ENCODE measurements around the gene CD44. TPM values are rescaled to one million over a fixed set of nuclear protein-coding genes. Genes with fewer than 3 reads are reported as not detected.

Gene CD44
- total RNA-seq, 4 donors from 2014 or later = 56.3 to 182 (median 114) TPM

DNA sequence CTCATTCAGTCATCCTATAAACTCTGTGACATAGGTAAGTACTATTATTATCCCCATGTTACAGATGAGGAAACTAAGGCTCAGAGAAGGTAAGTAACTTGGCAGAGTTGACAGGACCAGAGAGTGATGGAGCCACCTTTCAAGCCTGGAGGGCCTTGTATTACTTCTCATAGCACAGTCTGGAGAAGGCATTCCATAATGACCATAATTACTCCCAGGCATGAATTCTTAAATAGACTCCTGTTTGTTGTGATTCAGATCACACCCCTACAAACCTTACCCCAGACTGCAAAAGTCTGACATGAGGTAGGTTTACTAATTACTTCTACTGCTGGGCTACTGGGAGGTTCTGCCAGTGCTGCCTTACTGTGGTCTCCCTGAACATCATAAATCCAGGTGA lies 77.0 kb downstream of the CD44 start:
- TF ChIP-seq EP300 (IDR thresholded peaks at IDR 0.05; ENCODE audit: low read depth) (no peak), POLR2AphosphoS5 (IDR thresholded peaks at IDR 0.05) (no peak), POLR2A (IDR thresholded peaks at IDR 0.05) (no peak)
- H3K27ac ChIP-seq = no peak overlapping the region
- no peak overlapping the region for H3K4me3 ChIP-seq
- in situ Hi-C loops (cut with MboI; ENCODE audit: low pct_ligation_motif_present in 1 of 4, low pct_unique_long_range_greater_than_20kb in 1 of 4, low sequenced_read_pairs in 3 of 4) = no loop called here
- no peaks in the 10 kb centered on the region for H3K9me3 ChIP-seq
- peaks cover 0 to 13% (median 6%) of the 10 kb centered on the region in 4 donors for H3K36me3 ChIP-seq
- no peaks in the 10 kb centered on the region for H3K27me3 ChIP-seq
- H3K4me1 ChIP-seq = peaks cover 0 to 10% (median 0%) of the 10 kb centered on the region in 4 donors
- intact Hi-C loops (cut with DNase I; ENCODE audit: low total_unique reads) = no loop called here
- no peak for DNase-seq

GRCh38 chr11:35216962-35217678 lies 78.1 kb downstream of the CD44 start:
- no peaks in the 10 kb centered on the region for H3K9me3 ChIP-seq
- DNase-seq = no peak
- H3K36me3 ChIP-seq = peaks cover 0 to 15% (median 7%) of the 10 kb centered on the region in 4 donors
- TF ChIP-seq EP300 (IDR thresholded peaks at IDR 0.05; ENCODE audit: low read depth) = no peak
- no peak for TF ChIP-seq POLR2AphosphoS5 (IDR thresholded peaks at IDR 0.05)
- no peak for TF ChIP-seq POLR2A (IDR thresholded peaks at IDR 0.05)
- TF ChIP-seq CTCF (IDR thresholded peaks at IDR 0.05) = no peak
- intact Hi-C loops (cut with DNase I; ENCODE audit: low total_unique reads) (no loop called here), in situ Hi-C loops (cut with MboI; ENCODE audit: low pct_ligation_motif_present in 1 of 4, low pct_unique_long_range_greater_than_20kb in 1 of 4, low sequenced_read_pairs in 3 of 4) (no loop called here)
- H3K4me3 ChIP-seq = no peak overlapping the region
- H3K4me1 ChIP-seq = peaks cover 0 to 10% (median 0%) of the 10 kb centered on the region in 4 donors
- H3K27me3 ChIP-seq = no peaks in the 10 kb centered on the region
- no peak overlapping the region for H3K27ac ChIP-seq
- WGBS, 2 donors (ENCODE audit: low coverage in 1 of 2) = 67% methylated on average over 3 of the region's 3 CpGs

GRCh38 chr11:35218956-35219355 lies 80.0 kb downstream of the CD44 start:
- peaks cover 0 to 23% (median 11%) of the 10 kb centered on the region in 4 donors for H3K36me3 ChIP-seq

GRCh38 chr11:35223371-35223796 lies 84.4 kb downstream of the CD44 start:
- in situ Hi-C loops (cut with MboI; ENCODE audit: low pct_ligation_motif_present in 1 of 4, low pct_unique_long_range_greater_than_20kb in 1 of 4, low sequenced_read_pairs in 3 of 4) = no loop called here
- peak overlapping the region in 1 of 4 donors; percentile 17 for H3K27ac ChIP-seq
- H3K4me3 ChIP-seq = no peak overlapping the region
- intact Hi-C loops (cut with DNase I; ENCODE audit: low total_unique reads) = no loop called here
- WGBS, 2 donors (ENCODE audit: low coverage in 1 of 2) = 71% methylated on average over 9 of the region's 9 CpGs; no CpG with 5 or more reads in 1 of the 2 donors
- no peaks in the 10 kb centered on the region for H3K27me3 ChIP-seq
- no peaks in the 10 kb centered on the region for H3K9me3 ChIP-seq
- peaks cover 0 to 10% (median 0%) of the 10 kb centered on the region in 4 donors for H3K4me1 ChIP-seq
- no peak for DNase-seq
- TF ChIP-seq CTCF (IDR thresholded peaks at IDR 0.05) = no peak
- peaks cover 0 to 23% (median 6%) of the 10 kb centered on the region in 4 donors for H3K36me3 ChIP-seq

More at GRCh38 chr11:35218956-35219355, 80.0 kb downstream of the CD44 start:
- no peak for TF ChIP-seq POLR2AphosphoS5 (IDR thresholded peaks at IDR 0.05)
- TF ChIP-seq POLR2A (IDR thresholded peaks at IDR 0.05) = no peak
- TF ChIP-seq CTCF (IDR thresholded peaks at IDR 0.05) = no peak
- no peak for TF ChIP-seq EP300 (IDR thresholded peaks at IDR 0.05; ENCODE audit: low read depth)
- Histone ChIP-seq H3K4me1 (peaks cover 0 to 10% (median 0%) of the 10 kb centered on the region in 4 donors), H3K27me3 (no peaks in the 10 kb centered on the region), H3K27ac (peak overlapping the region; percentile 10 to 42 (median 34)), H3K4me3 (no peak overlapping the region), H3K9me3 (no peaks in the 10 kb centered on the region)
- no peak for DNase-seq
- in situ Hi-C loops (cut with MboI; ENCODE audit: low pct_ligation_motif_present in 1 of 4, low pct_unique_long_range_greater_than_20kb in 1 of 4, low sequenced_read_pairs in 3 of 4) = no loop called here
- WGBS, 2 donors (ENCODE audit: low coverage in 1 of 2) = 91% methylated on average over 1 of the region's 1 CpG; no CpG with 5 or more reads in 1 of the 2 donors
- intact Hi-C loops (cut with DNase I; ENCODE audit: low total_unique reads) = no loop called here
